G401 (cell line): ENCODE results near the gene ULK1. TPM values are rescaled to one million over a fixed set of nuclear protein-coding genes. Genes with fewer than 3 reads are reported as not detected.
"Not testable (repeated sequence)": the region's sequence is repeated elsewhere in the genome, so short reads cannot be mapped to it uniquely, and the experiment has no call there.

Source experiments
- DNase-seq: peaks from one replicate; pipeline ENCODE4 v3.0.0-alpha.2; 2015; ENCODE audit warnings: low spot score
- in situ Hi-C: cut with HindIII; loops from 2 replicates; pipeline ENCODE4 v1.10.0; 2016; ENCODE audit warnings: low sequenced_read_pairs, mixed read lengths
- total RNA-seq: library from RNA; depleted of rRNA; stranded (reverse); fragments of >200 nt; shearing (Covaris generic); gene quantifications from 2 replicates; pipeline ENCODE4 v1.2.3, GENCODE V29; 2014

The ULK1 gene
- total RNA-seq, 1 experiment from 2014 or later = 11.1 TPM

- DNase-seq = no peak
- in situ Hi-C loops = no loop called here
Measured at GRCh38 chr12:131860472-131861260, 33.8 kb upstream of the ULK1 start.

- no peak for DNase-seq
- in situ Hi-C loops = no loop called here
Measured at GRCh38 chr12:131861261-131862083, 33.0 kb upstream of the ULK1 start.

GRCh38 chr12:131862084-131862441 lies 32.4 kb upstream of the ULK1 start:
- in situ Hi-C loops = no loop called here
- no peak for DNase-seq

GRCh38 chr12:131862600-131862993 lies 31.8 kb upstream of the ULK1 start:
- in situ Hi-C loops = no loop called here
- no peak for DNase-seq

- no peak for DNase-seq
- in situ Hi-C loops = no loop called here
Measured at GRCh38 chr12:131862994-131863710, 31.3 kb upstream of the ULK1 start.

GRCh38 chr12:131863711-131864396 lies 30.6 kb upstream of the ULK1 start:
- in situ Hi-C loops = no loop called here

GRCh38 chr12:131864469-131864868 lies 30.0 kb upstream of the ULK1 start:
- DNase-seq = no peak
- in situ Hi-C loops = no loop called here

More at GRCh38 chr12:131863711-131864396, 30.6 kb upstream of the ULK1 start:
- DNase-seq = no peak

GRCh38 chr12:131865180-131865875 lies 29.1 kb upstream of the ULK1 start:
- DNase-seq = no peak
- in situ Hi-C loops = no loop called here

GRCh38 chr12:131867471-131867870 lies 27.0 kb upstream of the ULK1 start:
- DNase-seq = no peak
- in situ Hi-C loops = no loop called here

GRCh38 chr12:131867891-131868675 lies 26.3 kb upstream of the ULK1 start:
- in situ Hi-C loops = no loop called here
- no peak for DNase-seq

GRCh38 chr12:131869871-131870418 lies 24.5 kb upstream of the ULK1 start:
- no peak for DNase-seq
- in situ Hi-C loops = no loop called here

GRCh38 chr12:131871677-131872076 lies 22.7 kb upstream of the ULK1 start:
- in situ Hi-C loops = no loop called here
- DNase-seq = no peak

- DNase-seq = no peak
- in situ Hi-C loops = no loop called here
Measured at GRCh38 chr12:131872154-131873051, 22.0 kb upstream of the ULK1 start.

- in situ Hi-C loops = no loop called here
- DNase-seq = no peak
Measured at GRCh38 chr12:131873293-131873692, 21.1 kb upstream of the ULK1 start.

GRCh38 chr12:131874972-131875371 lies 19.4 kb upstream of the ULK1 start:
- in situ Hi-C loops, DNase-seq: not testable (repeated sequence)

GRCh38 chr12:131877216-131877615 lies 17.2 kb upstream of the ULK1 start:
- DNase-seq, in situ Hi-C loops: not testable (repeated sequence)

- DNase-seq, in situ Hi-C loops: not testable (repeated sequence)
Measured at GRCh38 chr12:131878436-131878835, 16.0 kb upstream of the ULK1 start.
